Panc1 (cell line): ENCODE data around the gene MAEA. TPM values are rescaled to one million over a fixed set of nuclear protein-coding genes. Genes with fewer than 3 reads are reported as not detected.

Experiments
- ATAC-seq: fragments of 200-7000 bp; cut with Tn5 transposase; 2 replicates; pipeline ENCODE4 v1.9.1; 2020; ENCODE audit warnings: mild to moderate bottlenecking, moderate library complexity
- BruUV-seq: library from RNA; stranded (reverse); fragments of 400-500 nt; replicated peaks from 2 replicates; lab custom pipeline; 2021; lab: Mats Ljungman, UMichigan
- CTCF ChIA-PET: fragments of 300-600 bp; sonication (Branson Sonifier 250); formaldehyde crosslinking; loops from one replicate; lab custom pipeline; 2022; ENCODE audit warnings: antibody characterized with exemption; lab: Charles Lee
- POLR2A ChIA-PET: fragments of 300-600 bp; sonication (Branson Sonifier 250); formaldehyde crosslinking; loops from one replicate; lab custom pipeline; 2022; ENCODE audit warnings: antibody characterized with exemption; lab: Charles Lee
- DNase-seq: peaks from one replicate; pipeline ENCODE4 v3.0.0-alpha.2; 2010; ENCODE audit warnings: low read depth, low spot score
- H3K27ac ChIP-seq: 2 replicates; pipeline ENCODE4 v1.5.1; 2011; ENCODE audit warnings: mild to moderate bottlenecking, low read length, inconsistent platforms
- H3K27me3 ChIP-seq: fragments of 200-500 bp; sonication (Bioruptor generic); 2 replicates; pipeline ENCODE4 v1.6.0; 2014; ENCODE audit warnings: low read length, inconsistent platforms; ENCODE audit not compliant: control insufficient read depth, insufficient read depth
- H3K36me3 ChIP-seq: fragments of 200-500 bp; sonication (Bioruptor generic); 2 replicates; pipeline ENCODE4 v1.5.1; 2014; ENCODE audit warnings: inconsistent platforms, mild to moderate bottlenecking, low read length, moderate library complexity; ENCODE audit not compliant: control insufficient read depth, insufficient read depth
- H3K4me1 ChIP-seq: 2 replicates; pipeline ENCODE4 v1.5.1; 2011; ENCODE audit warnings: inconsistent platforms, mild to moderate bottlenecking, low read length, moderate library complexity; ENCODE audit not compliant: control insufficient read depth, insufficient read depth
- H3K4me3 ChIP-seq, 2 experiments: 2 replicates each; pipeline ENCODE4 v1.5.1; 2011 to 2012; ENCODE audit warnings: low read depth in 2 of 2, low read length in 2 of 2, mild to moderate bottlenecking in 2 of 2, inconsistent platforms in 1 of 2, moderate library complexity in 1 of 2
- H3K9me3 ChIP-seq: fragments of 200-500 bp; sonication (Bioruptor generic); 2 replicates; pipeline ENCODE4 v1.5.1; 2014; ENCODE audit warnings: low read depth, mild to moderate bottlenecking, inconsistent platforms, low read length, moderate library complexity; ENCODE audit not compliant: control insufficient read depth, insufficient read depth
- POLR2AphosphoS5 ChIP-seq: IDR thresholded peaks from 2 replicates; pipeline ENCODE4 v1.6.1; 2012; ENCODE audit warnings: mild to moderate bottlenecking, low read depth, low read length, moderate library complexity
- SIN3A ChIP-seq: IDR thresholded peaks from 2 replicates; pipeline ENCODE4 v1.6.1; 2012; ENCODE audit warnings: low read depth, mild to moderate bottlenecking, low read length, moderate library complexity, borderline replicate concordance; ENCODE audit not compliant: insufficient read depth
- TCF7L2 ChIP-seq: IDR thresholded peaks from 2 replicates; pipeline ENCODE4 v1.6.1; 2011; ENCODE audit warnings: mild to moderate bottlenecking, low read depth, low read length, inconsistent platforms
- in situ Hi-C: cut with HindIII; loops from 2 replicates; pipeline ENCODE4 v1.10.0; 2016; ENCODE audit warnings: low sequenced_read_pairs, low pct_unique_long_range_greater_than_20kb
- intact Hi-C: fragments of 100-400 bp; cut with micrococcal nuclease; formaldehyde crosslinking; loops from one replicate; pipeline ENCODE4 v1.10.0; 2022; ENCODE audit not compliant: unreplicated experiment
- total RNA-seq: library from RNA; stranded (reverse); gene quantifications from one replicate; pipeline ENCODE4 v1.2.1, GENCODE V29; 2021; ENCODE audit not compliant: unreplicated experiment
- TF ChIP-seq, protein P1 (sequence below): fragments of 450-650 bp; IDR thresholded peaks from 2 replicates; pipeline ENCODE4 v1.5.1; 2017; ENCODE audit warnings: mild to moderate bottlenecking
- TF ChIP-seq, protein P2 (sequence below), 2 experiments: IDR thresholded peaks; 2 replicates each; pipeline ENCODE4 v1.6.1; 2011 to 2012; ENCODE audit warnings: low read depth in 2 of 2, control low read depth in 1 of 2, low read length in 1 of 2, mild to moderate bottlenecking in 1 of 2, moderate library complexity in 1 of 2; ENCODE audit not compliant: insufficient read depth in 1 of 2

MAEA gene
- total RNA-seq, 1 experiment from 2014 or later: 62.3 TPM

DNA sequence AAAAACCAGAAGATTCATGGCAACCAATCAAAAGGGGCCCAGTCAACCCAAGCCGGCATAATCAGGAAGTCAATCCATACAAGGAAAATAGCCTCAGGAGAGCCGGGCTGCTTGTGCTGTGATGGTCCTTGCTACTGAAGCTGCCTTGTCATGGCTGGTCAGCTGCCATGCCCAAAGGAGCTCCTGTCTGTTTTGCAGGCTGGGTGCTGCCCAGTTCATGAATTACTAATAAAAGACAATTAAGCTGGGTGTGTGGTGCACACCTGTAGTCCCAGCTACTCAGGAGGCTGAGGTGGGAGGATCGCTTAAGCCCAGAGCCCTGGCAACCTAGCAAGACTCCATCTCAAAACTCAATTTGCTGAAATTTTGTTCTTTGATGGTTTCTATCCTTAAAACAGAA, 24.7 kb upstream of the MAEA start:
- in situ Hi-C loops: no loop called here
- H3K9me3 ChIP-seq: no peaks in the 10 kb centered on the region
- H3K27me3 ChIP-seq: no peaks in the 10 kb centered on the region
- intact Hi-C loops: loop anchor here (10.0 kb wide), 1 partner anchor 130 kb away; no protein-coding TSS in a partner anchor
- CTCF ChIA-PET: no interaction called here
- DNase-seq (no peak), ATAC-seq (no peak)
- H3K27ac ChIP-seq: no peak overlapping the region
- TF ChIP-seq SIN3A: no peak
- TF ChIP-seq TCF7L2: no peak
- TF ChIP-seq, protein P1, sequence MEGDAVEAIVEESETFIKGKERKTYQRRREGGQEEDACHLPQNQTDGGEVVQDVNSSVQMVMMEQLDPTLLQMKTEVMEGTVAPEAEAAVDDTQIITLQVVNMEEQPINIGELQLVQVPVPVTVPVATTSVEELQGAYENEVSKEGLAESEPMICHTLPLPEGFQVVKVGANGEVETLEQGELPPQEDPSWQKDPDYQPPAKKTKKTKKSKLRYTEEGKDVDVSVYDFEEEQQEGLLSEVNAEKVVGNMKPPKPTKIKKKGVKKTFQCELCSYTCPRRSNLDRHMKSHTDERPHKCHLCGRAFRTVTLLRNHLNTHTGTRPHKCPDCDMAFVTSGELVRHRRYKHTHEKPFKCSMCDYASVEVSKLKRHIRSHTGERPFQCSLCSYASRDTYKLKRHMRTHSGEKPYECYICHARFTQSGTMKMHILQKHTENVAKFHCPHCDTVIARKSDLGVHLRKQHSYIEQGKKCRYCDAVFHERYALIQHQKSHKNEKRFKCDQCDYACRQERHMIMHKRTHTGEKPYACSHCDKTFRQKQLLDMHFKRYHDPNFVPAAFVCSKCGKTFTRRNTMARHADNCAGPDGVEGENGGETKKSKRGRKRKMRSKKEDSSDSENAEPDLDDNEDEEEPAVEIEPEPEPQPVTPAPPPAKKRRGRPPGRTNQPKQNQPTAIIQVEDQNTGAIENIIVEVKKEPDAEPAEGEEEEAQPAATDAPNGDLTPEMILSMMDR: no peak
- TF ChIP-seq POLR2AphosphoS5: no peak
- TF ChIP-seq, protein P2, sequence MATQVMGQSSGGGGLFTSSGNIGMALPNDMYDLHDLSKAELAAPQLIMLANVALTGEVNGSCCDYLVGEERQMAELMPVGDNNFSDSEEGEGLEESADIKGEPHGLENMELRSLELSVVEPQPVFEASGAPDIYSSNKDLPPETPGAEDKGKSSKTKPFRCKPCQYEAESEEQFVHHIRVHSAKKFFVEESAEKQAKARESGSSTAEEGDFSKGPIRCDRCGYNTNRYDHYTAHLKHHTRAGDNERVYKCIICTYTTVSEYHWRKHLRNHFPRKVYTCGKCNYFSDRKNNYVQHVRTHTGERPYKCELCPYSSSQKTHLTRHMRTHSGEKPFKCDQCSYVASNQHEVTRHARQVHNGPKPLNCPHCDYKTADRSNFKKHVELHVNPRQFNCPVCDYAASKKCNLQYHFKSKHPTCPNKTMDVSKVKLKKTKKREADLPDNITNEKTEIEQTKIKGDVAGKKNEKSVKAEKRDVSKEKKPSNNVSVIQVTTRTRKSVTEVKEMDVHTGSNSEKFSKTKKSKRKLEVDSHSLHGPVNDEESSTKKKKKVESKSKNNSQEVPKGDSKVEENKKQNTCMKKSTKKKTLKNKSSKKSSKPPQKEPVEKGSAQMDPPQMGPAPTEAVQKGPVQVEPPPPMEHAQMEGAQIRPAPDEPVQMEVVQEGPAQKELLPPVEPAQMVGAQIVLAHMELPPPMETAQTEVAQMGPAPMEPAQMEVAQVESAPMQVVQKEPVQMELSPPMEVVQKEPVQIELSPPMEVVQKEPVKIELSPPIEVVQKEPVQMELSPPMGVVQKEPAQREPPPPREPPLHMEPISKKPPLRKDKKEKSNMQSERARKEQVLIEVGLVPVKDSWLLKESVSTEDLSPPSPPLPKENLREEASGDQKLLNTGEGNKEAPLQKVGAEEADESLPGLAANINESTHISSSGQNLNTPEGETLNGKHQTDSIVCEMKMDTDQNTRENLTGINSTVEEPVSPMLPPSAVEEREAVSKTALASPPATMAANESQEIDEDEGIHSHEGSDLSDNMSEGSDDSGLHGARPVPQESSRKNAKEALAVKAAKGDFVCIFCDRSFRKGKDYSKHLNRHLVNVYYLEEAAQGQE (IDR thresholded peaks at IDR 0.05; ENCODE audit: insufficient read depth in 1 of 2, low read depth in 2 of 2, low read length in 1 of 2): no peak
- H3K4me1 ChIP-seq: no peaks in the 10 kb centered on the region
- H3K36me3 ChIP-seq: no peaks in the 10 kb centered on the region
- POLR2A ChIA-PET: no interaction called here
- H3K4me3 ChIP-seq: no peak overlapping the region
- no TSS peak for BruUV-seq

DNA sequence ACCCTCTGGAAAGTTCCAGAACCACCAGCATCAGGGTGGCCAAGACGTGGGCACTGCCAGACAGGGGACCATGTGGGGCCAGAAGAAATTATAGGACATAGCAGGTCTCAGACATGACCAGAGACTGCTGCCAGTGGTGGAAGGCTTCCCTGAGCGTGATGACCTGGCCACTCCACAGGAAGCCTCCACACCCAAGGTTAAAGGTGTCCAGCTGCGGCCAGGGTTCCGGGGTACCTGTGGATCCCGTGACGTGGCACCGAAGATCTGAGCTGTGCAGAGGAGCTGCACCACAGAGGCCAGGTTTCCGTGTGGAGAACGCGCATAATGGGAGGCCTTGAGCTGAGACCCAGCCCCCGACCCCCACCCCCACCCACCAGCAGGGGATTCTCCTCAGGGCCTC, 24.3 kb upstream of the MAEA start:
- no peak for ATAC-seq
- no peaks in the 10 kb centered on the region for H3K27me3 ChIP-seq
- no peak for DNase-seq
- in situ Hi-C loops (no loop called here), intact Hi-C loops (loop anchor here (10.0 kb wide), 1 partner anchor 131 kb away; no protein-coding TSS in a partner anchor)
- ChIA-PET CTCF (no interaction called here), POLR2A (no interaction called here)
- no TSS peak for BruUV-seq
- no peaks in the 10 kb centered on the region for H3K9me3 ChIP-seq
- TF ChIP-seq, protein P1: no peak
- TF ChIP-seq SIN3A (no peak), TCF7L2 (no peak), POLR2AphosphoS5 (no peak)
- TF ChIP-seq, protein P2 (IDR thresholded peaks at IDR 0.05; ENCODE audit: insufficient read depth in 1 of 2, low read depth in 2 of 2, low read length in 1 of 2): no peak
- H3K4me3 ChIP-seq: no peak overlapping the region
- no peaks in the 10 kb centered on the region for H3K36me3 ChIP-seq
- no peaks in the 10 kb centered on the region for H3K4me1 ChIP-seq
- no peak overlapping the region for H3K27ac ChIP-seq
